ENCODE data around the gene MED16.
"Not testable (repeated sequence)": the region's sequence is repeated elsewhere in the genome, so short reads cannot be mapped to it uniquely, and the experiment has no call there.

The MED16 gene

DNA sequence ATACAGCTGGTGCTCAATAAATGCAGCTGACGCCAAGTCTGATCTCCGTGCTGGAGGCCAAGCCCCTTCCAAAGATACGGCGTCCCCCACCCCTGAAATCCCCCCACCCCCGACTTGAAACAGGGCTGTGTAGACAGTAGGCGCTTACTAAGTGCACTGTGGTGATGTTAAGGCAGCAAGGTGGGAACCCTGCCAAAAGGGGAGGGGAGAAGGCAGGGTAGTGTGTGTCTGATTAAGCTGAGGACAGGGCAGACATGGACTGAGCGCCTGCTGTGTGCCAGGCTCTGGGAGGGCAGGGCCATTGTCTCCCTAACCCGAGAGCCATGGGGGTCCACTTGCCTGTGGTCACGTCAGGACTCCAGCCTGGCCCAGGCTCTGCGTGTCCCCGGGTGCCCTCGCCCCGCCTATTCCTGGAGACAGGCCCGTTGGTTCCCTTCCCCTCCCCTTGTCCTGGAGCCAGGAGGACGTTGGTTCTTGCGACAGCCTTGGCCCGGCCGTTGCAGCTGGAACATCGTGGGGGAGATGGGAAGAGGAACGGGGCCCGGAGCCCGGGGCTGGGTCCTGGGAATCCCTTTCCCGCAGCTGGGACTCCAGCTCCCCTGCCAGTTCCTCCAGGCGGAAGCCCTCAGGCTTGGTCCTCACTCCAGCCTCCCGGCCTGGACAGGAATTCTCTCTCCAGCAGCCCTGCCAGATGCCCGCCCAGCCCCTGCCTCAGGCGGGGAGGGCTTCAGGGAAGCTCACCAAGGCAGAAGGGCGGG is 42.6 kb downstream of the MED16 start:
- DNase-seq, result no peak

DNA sequence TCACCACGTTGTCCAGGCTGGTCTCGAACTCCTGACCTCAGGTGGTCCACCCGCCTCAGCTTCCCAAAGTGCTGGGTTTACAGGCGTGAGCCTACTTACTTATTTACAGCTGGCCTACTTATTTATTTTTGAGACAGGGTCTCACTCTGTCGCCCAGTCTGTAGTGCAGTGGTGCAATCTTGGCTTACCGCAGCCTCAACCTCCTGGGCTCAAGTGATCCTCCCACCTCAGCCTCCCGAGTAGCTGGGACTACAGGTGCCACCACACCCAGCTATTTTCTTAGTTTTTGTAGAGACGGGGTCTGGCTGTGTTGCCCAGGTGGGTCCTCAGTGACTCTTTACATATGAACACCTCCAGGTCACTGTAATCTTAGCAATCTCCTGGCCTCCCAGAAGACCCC is 43.8 kb downstream of the MED16 start:
- DNase-seq, result not testable (repeated sequence)

DNA sequence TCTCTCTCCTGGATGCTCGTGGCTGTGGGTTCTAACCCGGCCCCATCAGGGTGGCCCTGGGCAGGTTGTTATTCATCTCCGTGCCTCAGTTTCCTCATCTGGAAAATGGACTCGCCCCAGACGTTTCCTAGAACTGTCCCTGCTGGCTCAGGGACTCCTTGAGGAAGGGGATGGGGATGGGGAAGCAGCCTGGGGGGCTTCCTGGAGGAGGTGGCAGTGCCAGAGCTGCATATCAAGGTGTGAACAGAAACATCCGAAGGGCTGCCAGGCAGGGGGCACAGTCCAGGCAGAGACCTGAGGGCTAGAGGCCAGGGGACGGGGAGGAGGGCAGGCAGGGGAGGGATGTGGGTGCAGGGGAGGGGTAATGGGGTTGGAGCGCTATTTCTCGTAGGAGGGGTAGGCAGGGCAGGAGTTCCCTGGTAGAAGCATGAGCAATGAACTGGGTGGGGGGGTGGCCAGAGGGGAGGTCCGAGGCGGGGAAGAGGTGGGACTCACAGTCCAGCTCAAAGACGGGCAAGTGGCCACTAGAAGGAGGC is 44.5 kb downstream of the MED16 start:
- no peak for DNase-seq

DNA sequence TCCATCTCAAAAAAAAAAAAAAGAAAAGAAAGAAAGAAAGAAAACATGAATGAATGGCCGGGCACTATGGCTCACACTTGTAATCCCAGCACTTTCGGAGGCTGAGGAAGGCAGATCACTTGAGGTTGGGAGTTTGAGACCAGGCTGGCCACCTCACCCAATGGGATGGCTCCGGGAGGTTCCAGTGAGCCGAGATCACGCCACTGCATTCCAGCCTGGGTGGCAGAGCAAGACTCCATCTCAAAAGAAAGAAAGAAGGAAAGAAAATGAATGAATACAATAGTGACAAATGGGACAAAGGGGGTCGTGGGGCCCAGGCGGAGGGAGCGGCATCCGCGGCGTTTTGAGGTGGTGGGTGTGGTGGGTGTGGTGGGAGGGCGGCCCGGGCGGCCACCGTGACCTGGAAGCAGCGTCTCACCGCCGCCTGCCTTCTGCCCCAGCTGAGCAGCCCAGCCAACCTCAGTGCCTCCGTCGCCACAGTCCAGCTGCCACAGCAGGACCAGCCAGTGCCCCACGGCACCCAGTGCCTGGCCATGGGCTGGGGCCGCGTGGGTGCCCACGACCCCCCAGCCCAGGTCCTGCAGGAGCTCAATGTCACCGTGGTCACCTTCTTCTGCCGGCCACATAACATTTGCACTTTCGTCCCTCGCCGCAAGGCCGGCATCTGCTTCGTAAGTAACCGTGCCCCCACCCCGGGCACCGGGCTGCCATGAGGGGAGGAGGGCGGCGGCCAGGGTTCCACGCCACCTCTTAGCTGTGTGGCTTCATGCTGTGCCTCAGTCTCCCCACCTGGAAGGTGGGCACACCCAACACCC is 47.1 kb downstream of the MED16 start:
- no peak for DNase-seq

DNA sequence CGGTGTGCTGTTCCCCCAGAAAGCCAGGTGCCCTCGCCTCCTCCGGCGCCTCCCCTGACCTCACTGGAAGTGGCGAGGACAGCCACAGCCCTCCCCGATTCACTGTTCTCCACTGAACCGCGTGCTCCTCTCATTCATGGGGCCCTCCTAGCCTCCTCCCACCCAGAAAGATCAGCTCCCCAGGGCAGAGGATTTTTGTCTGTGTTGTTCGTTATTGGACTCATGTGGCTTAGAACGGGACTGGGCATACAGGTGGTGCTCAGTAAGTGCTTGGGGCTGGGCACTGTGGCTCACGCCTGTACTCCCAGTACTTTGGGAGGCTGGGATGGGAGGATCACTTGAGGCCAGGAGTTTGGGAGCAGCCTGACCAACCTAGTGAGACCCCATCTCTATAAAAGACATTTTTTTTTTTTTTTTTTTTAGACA is 48.4 kb downstream of the MED16 start:
- DNase-seq, result no peak

DNA sequence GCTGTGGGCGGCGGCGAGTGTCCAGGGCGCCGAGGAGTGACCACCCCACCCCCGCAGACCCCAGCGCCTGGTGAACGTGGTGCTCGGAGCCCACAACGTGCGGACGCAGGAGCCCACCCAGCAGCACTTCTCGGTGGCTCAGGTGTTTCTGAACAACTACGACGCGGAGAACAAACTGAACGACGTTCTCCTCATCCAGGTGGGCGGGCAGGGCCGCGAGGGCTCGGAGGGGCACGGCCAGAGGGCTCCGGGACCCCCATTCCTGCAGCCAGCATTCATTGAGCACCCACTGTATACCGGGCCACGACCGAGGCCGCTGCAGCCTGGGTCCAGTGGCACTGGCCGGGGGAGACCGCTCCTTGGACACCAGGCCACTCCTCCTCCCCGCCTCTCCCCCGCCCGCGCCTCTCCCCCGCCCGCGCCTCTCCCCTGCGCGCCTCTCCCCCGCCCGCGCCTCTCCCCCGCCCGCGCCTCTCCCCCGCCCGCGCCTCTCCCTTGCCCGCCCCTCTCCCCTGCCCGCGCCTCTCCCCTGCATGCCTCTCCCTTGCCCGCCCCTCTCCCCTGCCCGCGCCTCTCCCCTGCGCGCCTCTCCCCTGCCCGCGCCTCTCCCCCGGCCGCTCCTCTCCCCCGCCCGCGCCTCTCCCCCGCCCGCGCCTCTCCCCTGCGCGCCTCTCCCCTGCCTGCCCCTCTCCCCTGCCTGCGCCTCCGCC is 49.0 kb downstream of the MED16 start:
- DNase-seq, result no peak

DNA sequence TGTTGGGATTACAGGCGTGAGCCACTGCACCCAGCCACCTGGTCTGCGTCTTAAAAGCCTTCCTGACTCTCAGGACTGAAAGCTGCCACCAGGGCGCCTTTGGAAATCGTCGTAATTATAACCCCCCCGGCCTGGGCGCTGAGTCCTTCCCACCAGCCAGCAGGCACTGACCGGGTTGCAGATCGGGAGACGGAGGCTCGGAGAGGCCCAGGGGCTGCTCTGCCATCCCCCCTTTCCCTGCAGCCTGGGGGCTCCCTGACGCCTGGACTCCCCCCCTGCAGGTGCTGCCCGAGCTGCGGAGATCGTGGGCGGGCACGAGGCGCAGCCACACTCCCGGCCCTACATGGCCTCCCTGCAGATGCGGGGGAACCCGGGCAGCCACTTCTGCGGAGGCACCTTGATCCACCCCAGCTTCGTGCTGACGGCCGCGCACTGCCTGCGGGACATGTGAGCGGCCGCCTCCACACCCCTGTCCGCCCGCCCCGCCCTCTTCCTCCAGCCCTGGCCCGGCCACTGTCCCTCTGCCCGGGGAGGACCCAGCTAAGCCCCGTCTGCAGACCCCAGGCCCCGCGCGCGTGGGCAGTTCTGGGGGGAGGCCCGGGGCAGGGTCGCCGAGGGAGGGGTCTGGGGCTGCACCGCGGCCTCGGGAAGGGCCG is 49.7 kb downstream of the MED16 start:
- no peak for DNase-seq

DNA sequence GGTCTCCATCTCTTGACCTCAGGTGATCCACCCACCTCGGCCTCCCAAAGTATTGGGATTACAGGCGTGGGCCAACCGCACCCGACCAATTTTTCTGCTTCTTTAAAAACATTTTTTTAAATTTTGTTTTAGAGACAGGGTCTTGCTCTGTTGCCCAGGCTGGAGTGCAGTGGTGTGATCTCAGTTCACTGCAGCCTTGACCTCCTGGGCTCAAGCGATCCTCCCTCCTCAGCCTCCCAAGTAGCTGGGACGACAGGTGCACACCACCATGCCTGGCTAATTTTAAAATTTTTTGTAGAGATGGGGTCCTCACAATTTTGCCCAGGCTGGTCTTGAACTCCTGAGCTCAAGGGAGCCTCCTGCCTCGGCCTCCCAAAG is 50.2 kb downstream of the MED16 start:
- not testable (repeated sequence) for DNase-seq

DNA sequence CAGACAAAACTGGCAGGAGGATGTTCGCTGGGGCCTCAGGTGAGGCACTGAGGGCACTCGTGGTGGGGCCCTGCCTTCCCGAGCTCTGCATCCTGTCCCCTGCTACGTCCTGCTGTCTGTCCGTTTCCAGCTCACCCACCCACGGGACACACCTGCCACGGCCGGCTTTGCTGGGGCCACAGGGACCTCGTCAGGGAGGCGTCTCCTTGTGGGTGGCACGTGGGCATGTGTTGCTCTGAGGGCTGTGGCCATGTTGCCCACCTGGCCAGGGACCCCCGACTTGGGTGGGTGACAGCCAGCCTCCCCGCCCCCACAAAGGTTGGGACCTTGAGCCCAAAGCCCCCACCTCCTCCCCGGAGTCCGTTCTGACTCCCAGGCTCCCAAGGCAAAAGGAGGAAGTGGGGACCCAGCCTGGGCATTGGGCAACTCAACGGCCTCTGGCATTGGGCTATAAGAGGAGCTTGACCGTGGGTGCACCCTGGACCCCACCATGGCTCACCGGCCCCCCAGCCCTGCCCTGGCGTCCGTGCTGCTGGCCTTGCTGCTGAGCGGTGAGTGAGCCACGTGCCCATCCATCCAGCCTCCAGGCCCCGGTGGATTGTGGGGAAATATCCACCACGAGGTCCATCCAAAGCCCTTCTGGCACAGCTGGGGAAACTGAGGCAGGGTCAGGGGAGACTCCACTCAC is 52.3 kb downstream of the MED16 start, which contains the start of gene PRTN3:
PRTN3 (plus strand) TSS at position 481 of the 688 bp plus-strand sequence; CDS start at position 491, 10 bp downstream.
- DNase-seq, result no peak

DNA sequence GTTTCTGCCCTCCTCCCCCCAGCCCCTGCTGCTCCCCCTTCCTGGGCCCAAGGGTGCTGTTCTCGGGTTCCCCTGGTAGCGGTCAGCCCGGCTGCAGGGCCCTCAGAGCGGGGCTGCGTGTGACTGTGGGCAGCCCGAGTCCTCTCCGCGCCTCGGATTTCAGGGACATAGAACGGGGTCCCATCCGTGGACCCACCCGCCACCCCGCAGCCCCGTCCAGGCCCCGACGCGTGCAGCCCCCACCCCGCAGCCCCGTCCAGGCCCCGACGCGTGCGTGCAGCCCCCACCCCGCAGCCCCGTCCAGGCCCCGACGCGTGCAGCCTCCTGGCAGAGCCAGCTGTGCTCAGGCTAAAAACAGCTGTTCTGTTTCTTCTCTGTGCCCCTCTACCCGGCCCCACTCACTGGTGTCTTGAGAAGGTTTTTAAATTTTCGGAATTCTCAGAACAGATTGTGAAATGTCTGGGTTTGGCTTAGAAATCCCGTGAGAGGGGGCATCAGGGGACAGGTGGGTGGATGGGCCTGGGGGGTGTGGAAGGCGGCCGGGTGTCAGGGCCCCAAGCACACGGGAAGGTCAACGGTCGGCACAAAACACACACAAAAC is 57.7 kb downstream of the MED16 start:
- no peak for DNase-seq

DNA sequence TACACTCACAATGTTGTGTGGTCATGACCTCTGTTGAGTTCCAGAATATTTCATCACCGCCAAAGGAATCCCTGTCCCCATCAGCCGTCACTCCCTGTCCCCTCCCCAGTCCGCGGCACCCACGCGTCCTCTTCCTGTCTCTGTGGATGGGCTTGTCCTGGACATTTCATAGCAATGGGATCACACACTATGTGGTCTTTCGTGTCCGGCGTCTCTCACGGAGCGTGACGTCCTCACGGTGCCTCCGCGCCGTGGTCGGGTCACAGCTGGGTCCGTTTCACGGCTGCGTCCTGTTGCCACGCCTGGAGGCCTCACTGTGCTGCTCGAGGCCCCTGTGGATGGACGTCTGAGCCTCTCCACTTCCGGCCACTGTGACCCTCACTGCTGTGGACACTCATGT is 58.8 kb downstream of the MED16 start:
- DNase-seq, result no peak

DNA sequence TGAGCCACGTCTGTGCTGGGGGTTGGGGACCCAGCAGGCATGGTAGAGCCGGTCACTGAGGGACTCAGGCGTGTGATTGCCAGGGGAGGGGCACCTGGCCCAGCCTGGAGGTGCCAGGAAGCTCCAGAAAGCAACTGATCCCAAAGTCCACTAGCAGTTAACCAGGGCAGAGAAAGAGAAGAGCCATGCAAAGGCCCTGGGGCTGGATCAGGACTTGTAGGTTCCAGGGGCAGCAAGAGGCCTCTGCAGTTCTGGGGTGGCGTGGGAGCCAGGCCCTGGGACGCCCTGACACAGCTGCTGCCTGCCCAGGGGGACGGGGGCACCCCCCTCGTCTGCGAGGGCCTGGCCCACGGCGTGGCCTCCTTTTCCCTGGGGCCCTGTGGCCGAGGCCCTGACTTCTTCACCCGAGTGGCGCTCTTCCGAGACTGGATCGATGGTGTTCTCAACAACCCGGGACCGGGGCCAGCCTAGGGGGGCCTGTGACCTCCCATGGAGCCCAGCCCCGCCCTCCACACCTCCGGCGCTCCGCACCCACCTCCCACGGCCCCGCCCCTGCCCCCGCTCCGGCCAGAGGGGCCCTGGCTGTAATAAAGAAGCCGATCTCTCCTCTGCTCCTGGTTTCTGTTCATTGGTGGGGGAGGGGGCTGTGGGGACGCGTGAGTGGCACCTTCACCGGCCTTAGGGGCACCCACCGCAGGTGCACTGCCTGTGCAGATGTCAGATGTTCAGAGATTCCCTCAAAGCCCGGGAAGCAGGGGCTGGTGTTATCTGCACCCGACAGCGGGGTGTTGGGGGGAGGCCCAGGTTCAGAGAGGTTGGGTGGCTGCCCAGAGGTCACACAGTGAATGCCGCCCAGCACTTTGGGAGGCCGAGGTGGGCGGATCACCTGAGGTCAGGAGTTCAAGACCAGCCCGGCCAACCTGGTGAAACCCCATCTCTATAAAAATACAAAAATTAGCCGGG is 61.3 kb downstream of the MED16 start:
- DNase-seq, result no peak

DNA sequence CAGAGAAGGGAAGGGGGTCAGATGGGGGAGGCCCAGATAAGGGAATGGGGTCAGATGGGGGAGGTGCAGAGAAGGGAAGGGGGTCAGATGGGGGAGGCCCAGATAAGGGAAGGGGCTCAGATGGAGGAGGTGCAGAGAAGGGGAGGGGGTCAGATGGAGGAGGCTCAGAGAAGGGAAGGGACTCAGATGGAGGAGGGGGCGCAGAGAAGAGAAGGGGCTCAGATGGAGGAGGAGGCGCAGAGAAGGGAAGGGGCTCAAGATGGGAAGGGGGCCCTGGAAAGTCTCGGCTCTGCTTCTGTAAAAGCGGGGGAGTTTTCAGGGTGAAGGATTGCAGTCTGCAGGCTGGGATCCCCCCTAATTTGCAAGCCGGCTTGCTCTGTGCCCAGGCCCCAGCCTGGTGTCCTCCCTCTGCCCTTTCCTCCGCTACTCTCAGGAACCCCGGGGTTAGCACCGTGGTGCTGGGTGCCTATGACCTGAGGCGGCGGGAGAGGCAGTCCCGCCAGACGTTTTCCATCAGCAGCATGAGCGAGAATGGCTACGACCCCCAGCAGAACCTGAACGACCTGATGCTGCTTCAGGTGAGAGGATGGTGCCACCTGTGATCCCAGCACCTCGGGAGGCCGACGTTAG is 63.7 kb downstream of the MED16 start:
- no peak for DNase-seq

DNA sequence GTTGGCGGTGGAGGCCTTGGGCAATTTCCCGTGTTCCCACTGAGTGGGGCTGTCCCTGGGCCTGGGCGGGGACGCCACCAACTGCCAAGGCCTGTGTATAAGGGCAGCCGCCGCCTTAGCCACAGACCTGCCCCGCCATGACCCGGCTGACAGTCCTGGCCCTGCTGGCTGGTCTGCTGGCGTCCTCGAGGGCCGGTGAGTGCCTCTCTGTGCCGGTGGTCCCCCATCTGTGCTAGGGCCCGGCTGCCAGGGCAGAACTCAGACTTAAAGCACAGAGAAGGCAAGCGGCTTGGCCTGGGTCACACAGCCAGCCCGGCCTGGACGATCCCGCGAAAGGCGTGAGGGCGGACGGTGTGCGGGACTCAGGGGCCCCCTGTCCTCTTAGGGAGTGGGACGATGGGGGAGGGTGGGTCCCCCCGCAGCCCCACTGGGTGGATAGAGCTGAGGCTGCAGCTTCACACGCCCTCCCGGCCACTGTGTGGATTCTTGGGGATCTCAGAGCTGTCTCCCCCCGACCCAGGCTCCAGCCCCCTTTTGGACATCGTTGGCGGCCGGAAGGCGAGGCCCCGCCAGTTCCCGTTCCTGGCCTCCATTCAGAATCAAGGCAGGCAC is 65.2 kb downstream of the MED16 start, which contains the start of gene AZU1:
AZU1 (plus strand) TSS at position 128 of the 612 bp plus-strand sequence; CDS start at position 138, 10 bp downstream.
- no peak for DNase-seq

DNA sequence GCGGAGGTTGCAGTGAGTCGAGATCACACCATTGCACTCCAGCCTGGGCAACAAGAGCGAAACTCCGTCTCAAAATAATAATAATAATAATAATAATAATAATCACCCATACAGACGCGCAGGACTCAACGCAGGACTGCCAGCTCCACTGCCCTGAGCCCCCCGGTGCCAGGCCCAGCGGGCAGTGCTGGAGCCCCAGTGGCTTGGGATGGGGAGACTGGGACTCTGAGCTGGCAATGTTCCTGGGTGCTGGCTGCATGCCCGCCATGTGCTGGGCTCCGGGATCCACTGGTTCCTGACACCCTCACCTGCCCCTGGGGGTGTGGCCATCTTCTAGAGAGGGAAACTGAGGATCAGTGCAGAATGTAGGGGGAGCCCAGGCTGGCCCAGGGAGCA is 65.7 kb downstream of the MED16 start:
- no peak for DNase-seq

DNA sequence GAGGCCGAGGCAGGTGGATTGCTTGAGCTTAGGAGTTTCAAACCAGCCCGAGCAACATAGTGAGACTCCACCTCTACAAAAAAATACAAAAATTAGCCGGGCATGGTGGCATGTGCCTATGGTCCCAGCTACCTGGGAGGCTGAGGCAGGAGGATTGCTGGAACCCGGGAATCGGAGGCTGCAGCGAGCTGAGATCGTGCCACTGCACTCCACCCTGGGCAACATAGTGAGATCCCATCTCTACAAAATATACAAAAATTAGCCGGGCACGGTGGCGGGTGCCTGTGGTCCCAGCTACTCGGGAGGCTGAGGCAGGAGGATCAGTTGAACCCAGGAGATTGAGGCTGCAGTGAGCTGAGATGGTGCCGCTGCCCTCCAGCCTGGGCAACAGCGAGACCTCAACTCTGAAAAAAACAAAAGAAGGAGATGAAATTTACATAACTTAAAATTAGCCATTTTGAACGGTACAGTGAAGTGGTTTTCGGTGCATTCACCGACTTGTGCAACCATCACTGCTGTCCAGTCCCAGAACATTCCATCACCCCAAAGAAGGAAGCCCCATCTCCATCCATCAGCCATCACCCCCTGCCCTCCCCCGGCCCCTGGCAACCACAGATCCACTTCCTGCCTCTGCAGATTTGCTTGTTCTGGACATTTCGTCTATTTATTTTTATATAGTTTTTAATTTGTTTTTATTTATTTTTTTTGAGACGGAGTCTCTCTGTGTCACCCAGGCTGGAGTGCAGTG is 66.9 kb downstream of the MED16 start:
- DNase-seq, result no peak

DNA sequence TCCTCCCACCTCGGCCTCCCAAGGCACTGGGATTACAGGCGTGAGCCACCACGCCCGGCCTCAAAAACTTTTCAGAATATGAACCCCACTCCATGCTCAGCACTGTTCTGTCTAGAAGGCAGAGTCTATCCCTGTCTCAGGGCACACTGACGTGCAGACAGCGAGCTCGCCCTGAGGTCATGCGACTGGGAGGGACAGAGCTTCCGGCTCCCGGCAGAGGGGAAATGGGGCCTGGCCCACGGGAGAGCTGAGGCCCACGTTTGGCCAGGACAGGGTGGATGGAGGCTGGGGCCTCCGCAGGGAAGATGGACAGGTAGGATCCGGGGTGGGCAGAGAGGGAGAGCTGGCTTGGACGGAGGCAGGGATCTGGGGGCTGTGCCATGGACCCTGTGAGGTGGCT is 68.1 kb downstream of the MED16 start:
- DNase-seq, result no peak

DNA sequence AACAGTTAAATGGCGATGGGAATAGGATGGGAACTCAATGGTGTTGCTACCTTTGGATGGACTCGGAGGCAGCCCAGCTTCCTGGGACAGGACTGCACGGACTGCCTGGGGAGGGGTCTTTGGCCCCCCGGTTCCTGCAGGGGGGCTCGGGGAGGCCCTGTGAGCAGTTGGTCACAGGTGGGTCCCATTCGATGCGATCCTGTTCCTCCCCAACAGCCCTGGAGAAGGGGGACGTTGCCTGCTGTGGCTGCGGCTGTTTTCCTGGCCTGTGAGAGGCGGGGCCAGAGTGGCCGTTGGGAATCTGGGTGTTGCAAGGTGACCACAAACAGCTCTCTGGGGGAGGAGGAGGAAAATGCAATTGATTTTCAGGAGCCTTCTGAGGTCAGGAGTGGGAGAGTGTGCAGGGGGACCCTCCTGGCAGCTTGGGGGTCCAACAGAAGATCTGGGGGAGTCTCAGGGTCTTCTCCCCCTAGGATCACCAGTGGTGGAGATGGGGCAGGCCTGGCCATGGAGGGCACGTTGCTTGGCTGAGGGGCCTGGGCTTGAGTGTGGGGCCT is 69.3 kb downstream of the MED16 start:
- DNase-seq, result no peak

All from CD4-positive, alpha-beta T cell treated with Interleukin-4 for 4 hours (primary cell).